Left hindlimb (tissue), 1 donor: Measurements from ENCODE around the gene ATXN10.

Experiments
- DNase-seq: peaks from one replicate; pipeline ENCODE4 v3.0.0-alpha.2; 2018

ATXN10 gene

GRCh38 chr22:45832959-45833580 lies 161.4 kb downstream of the ATXN10 start:
- no peak for DNase-seq

GRCh38 chr22:45833613-45834012 lies 162.0 kb downstream of the ATXN10 start:
- no peak for DNase-seq

DNA sequence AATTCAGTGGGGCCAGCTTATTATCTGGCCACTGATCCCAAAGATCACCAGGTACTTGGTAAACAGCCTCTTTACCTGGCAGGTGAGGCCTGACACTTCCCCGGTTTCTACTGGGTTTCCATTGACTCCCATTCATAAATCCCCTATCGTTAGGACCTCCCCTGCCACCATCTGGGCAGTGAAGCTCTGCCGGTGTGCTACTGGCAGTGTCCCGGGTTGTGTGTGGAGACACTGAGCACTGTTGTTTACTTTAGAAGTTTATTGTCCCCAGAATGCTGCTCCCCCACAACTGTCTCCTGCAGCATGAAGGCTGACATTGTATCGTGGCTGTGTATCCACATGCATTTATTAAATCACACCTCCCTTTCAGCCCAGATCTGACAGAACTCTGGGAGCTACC lies 162.6 kb downstream of the ATXN10 start:
- DNase-seq, result no peak

GRCh38 chr22:45834795-45835194 lies 163.2 kb downstream of the ATXN10 start:
- no peak for DNase-seq

DNA sequence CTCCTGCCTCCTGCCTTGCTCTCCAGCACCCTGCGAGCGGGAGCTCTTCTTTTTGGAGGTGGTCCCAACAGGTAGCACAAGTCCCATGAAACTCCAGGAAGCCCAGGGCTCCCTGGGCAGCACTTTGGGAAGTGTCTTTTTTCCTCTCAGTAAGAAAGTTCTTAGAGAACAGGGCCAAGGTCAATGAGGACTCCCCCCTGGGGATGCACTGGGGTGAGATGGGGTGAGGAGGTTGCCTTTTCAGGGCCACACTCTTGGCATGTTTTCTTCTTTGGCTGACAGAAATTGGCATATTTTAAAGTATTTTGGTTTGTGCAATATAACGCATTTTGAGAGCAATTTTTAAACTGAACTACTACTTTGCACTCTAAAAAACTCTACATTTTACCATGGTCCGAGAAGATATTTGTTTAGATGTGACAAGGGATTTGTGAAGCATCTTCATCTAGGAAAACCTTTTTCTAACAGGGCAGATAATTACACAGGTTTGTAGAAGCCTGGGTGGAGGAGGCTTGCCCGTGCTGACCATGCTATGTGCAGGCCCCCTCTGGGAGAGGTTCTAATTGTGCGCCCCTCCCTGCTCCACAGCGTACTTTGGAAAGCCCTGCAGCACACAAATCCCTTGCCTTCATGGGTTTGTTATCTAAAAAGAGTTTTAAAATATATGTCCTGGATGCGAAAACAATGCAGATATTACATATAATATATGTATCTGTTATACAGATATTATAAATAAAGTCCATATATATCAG lies 165.0 kb downstream of the ATXN10 start:
- no peak for DNase-seq

GRCh38 chr22:45837508-45837907 lies 165.9 kb downstream of the ATXN10 start:
- no peak for DNase-seq

DNA sequence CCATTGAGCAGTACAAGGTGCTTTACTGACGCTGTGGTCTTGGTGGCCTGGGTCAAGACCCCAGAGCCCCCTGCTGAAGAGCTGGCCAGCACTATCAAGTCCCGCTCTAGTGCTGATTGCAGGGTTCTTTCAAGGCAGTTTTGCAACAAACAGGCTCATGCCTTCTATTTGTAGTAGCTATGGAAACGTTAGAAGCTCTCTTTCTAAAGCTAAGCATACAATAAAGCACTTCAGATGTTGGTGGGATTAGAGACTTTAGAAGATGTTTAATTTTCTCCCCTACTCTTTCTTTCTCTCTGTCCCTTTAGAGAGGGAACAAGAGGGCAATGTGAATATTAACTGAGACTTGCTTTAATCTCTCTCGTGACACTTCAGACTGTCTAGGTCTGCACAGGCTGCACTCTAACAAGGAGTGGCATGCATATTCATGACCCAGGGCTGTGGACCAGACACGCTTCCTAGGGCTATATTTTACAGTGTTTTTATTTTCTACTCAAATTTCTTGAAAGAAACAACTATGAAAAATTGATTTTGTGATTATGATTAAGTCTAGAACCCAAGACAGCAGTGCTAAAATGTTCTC lies 166.8 kb downstream of the ATXN10 start:
- no peak for DNase-seq

GRCh38 chr22:45840483-45840882 lies 168.8 kb downstream of the ATXN10 start:
- DNase-seq, result no peak

- no peak for DNase-seq
Measured at GRCh38 chr22:45842291-45842991, 170.8 kb downstream of the ATXN10 start.

DNA sequence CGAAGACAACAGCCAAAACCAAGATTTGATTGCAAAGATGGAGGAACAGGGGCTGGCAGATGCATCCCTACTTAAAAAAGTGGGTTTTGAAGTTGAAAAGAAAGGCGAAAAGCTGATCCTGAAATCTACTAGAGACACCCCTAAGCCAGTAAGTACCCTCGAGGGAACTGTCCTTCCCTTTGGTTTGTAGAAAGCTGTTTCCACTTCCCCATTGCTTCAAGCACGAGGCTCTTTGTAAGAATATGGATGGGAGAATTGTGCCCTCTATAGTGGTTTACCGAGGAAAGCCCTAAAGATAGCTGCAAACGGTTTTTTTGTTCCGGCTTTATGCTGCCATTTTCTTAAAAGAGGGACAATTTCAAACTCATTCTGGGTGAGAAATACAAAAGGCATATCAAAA lies 171.4 kb downstream of the ATXN10 start:
- DNase-seq, result no peak

- no peak for DNase-seq
Measured at GRCh38 chr22:45843986-45844385, 172.4 kb downstream of the ATXN10 start.

GRCh38 chr22:45845076-45845487 lies 173.4 kb downstream of the ATXN10 start:
- no peak for DNase-seq

GRCh38 chr22:45846952-45847351 lies 175.3 kb downstream of the ATXN10 start:
- no peak for DNase-seq

- no peak for DNase-seq
Measured at GRCh38 chr22:45848904-45849303, 177.3 kb downstream of the ATXN10 start.

DNA sequence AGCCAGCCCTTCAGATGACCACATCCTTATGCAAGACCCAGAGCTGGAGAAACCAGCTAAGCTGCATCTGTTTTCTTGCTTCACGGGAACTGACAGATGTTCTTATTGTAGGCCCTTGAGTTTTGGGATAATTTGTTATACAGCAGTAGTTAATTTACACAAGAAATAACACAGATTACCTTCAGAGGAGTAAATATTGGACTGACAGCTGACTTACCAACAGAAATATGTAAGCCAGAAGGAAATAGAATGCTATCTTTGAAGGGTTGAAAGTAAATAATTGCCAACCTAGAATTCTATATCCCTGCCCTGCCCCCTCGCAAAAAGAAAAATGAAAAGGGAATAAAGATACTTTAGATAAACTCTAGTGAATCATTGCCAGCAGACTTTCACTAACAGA lies 181.2 kb downstream of the ATXN10 start:
- no peak for DNase-seq

DNA sequence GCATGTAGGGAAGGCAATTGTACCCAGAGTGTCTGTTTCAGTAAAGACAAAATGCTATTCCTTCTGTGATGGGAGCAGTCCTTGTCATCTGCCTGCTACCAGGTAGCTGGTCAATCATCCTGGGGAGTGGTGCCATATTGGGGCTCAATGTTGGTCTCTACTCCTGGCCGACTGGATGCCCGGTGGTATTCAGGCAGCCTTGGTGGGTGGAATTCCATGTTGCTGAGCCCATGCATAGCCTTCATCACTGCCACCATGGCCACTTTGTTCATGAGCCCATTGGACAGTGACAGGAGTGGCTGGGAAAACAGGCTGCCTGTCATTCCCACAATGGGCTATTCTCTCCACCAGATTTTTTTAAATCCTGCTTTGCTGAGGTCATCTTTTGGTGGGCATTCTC lies 184.3 kb downstream of the ATXN10 start:
- no peak for DNase-seq

DNA sequence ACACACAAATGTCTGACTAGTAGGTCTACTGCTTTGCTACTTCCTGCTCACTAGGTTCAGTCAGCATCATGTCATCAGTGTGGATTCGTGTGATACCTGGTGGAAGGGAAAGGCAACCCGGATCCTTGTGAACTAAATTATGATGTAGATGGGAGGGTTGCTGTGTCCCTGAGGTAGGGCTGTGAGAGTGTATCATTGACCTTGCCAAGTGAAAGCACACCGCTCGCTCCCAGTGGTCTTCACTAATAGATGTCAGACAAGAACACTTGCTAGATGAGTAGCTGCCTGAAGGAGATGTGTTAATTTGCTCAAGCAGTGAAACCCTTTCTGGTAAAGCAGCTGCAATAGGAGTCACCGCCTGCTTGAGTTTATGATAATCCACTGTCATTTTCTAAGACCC lies 185.9 kb downstream of the ATXN10 start:
- DNase-seq, result no peak

- DNase-seq, result no peak
Measured at GRCh38 chr22:45859231-45860161, 187.9 kb downstream of the ATXN10 start.

- DNase-seq, result no peak
Measured at GRCh38 chr22:45860201-45860600, 188.6 kb downstream of the ATXN10 start.

GRCh38 chr22:45861259-45861658 lies 189.6 kb downstream of the ATXN10 start:
- DNase-seq, result no peak

DNA sequence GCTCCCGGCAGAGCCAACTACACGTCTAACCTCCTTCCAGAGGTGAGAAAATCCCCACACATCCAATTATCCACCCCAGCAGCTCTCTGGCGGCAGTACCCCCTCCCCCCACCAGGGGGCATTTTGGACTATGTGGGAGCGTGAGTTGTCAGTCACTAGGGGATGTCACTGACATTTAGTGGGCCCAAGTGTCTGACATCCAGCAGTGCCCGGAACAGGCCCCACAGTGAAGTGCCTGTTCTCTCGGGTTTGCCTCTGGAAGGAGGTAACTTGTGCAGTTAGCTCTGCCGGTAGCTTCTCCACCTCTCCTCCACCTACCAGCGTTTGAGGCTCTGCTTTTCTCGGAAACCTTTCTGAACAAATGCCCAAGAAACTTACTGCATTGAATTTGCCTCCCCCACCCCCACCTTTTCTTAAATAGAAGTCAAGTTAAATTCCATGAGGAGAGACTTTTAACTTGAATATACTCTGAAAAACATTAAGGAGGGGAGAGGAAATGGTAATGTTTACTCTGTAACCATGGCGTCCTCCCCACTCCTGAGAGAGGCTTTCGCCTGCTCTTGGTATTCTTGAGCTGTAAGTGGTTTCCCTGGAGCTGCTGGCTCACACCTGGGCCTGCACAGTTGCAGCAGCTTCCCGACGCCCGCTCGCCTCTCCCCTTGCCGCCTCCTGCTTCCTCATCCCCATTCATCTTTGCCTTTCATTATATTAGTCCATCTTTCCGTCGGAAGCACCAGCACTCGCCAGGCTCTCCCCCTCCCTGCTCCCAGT lies 192.5 kb downstream of the ATXN10 start:
- peak; percentile 83 for DNase-seq
